ENCODE data around the gene LRRC17.
"Not testable (repeated sequence)": the region's sequence is repeated elsewhere in the genome, so short reads cannot be mapped to it uniquely, and the experiment has no call there.

LRRC17 gene

DNA sequence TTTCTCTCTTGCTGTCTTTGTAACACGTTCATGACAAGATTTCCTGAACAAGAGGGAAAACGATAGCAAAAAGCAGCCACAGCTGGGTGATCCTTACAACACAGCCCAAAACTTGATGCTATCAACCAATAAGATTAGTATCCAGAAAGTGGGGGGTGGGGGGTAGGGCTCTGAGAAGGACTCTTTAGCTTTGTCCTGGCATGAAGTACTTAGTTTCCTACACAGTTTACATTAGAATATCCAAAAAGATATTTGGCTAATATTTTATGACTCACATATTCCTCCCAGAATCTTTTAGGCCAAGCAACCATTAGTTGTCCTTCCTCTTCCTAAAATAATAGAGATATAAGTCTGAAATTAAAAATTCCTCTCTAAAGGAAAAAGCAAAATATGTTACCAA lies 22.9 kb upstream of the LRRC17 start:
- H3K36me3 ChIP-seq (ENCODE audit: control insufficient read depth, insufficient read depth, low read length), result no peaks in the 10 kb centered on the region
- no peak overlapping the region for H3K4me3 ChIP-seq (ENCODE audit: low read length)
- no peaks in the 10 kb centered on the region for H3K9me3 ChIP-seq (ENCODE audit: control insufficient read depth, low read length)
- H3K4me1 ChIP-seq (ENCODE audit: control insufficient read depth, insufficient read depth, low read length), result peaks cover 9% of the 10 kb centered on the region
- H3K9ac ChIP-seq (ENCODE audit: low read length), result no peak overlapping the region
- H3K27me3 ChIP-seq (ENCODE audit: control insufficient read depth, insufficient read depth, low read length), result no peaks in the 10 kb centered on the region

DNA sequence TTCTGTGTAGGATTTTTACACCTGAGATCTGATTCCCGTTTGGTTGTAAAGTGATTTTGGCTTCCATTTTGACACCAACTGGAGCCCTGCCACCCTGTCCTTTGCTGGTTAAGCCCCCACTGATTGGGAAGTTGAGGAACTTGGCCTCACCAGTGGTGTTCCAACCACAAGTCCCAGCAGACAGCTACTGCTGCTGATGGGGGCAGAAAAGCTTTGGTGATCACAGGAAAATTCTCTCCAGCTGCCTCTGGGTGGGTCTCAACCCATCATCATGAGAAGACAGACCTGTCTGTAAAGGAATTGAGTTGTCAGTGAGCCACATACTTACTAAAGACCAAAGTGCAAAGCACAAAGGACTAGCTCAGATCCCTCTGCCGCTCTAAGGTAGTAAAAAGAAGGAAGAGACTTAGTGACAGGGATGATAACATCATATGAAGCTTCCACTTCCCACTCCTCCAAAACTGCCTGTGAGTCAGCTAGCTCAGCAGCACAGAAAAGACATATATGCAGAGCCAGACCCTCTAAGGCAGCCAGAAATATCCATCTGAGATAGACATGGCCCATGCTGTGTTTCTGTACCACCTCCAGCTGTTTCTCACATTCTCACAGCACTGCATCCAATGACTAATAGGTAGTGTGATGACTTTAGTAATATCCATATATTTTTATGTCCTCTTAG lies 22.4 kb upstream of the LRRC17 start:
- Histone ChIP-seq H3K4me3 (ENCODE audit: low read length) (no peak overlapping the region), H3K27me3 (ENCODE audit: control insufficient read depth, insufficient read depth, low read length) (no peaks in the 10 kb centered on the region)

DNA sequence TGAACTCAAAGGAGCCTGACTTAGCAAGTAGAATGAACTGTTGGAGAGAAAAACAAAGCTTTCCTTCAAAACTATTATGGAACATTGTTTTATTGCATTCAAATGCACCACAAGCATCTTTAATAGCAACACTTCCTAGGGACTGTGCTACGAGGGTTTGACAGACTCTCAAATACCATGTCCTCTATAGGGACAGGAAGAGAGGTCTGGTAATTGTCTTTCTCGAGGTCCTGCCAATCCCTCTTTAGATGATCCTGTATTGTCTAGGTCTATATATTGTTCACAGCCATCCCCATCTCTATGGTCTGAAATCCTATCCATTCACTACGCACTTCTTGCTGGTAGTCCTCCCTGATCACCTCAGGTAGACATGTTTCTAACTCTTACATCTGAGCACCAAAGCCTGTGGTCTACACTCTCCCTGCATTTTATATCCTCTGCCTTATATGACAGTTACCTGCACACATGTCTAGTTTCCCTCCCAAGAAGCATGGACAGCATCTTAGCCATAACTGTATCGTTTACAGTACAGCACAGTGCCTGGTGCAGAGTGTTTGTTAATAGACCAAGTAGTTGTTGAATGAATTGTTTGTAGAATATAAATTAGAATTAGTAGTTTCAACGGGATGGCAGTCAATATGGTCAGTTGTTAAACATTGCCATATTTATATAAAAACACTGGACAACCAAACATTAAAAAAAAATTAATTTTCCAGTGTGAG lies 21.7 kb upstream of the LRRC17 start:
- no peaks in the 10 kb centered on the region for H3K36me3 ChIP-seq (ENCODE audit: control insufficient read depth, insufficient read depth, low read length)
- no peak overlapping the region for H3K4me3 ChIP-seq (ENCODE audit: low read length)
- no peaks in the 10 kb centered on the region for H3K9me3 ChIP-seq (ENCODE audit: control insufficient read depth, low read length)
- H3K27me3 ChIP-seq (ENCODE audit: control insufficient read depth, insufficient read depth, low read length), result no peaks in the 10 kb centered on the region
- H3K4me1 ChIP-seq (ENCODE audit: control insufficient read depth, insufficient read depth, low read length), result peaks cover 9% of the 10 kb centered on the region
- H3K9ac ChIP-seq (ENCODE audit: low read length), result no peak overlapping the region

More for the DNA sequence above, 22.4 kb upstream of the LRRC17 start:
- H3K4me1 ChIP-seq (ENCODE audit: control insufficient read depth, insufficient read depth, low read length), result peaks cover 9% of the 10 kb centered on the region
- H3K9ac ChIP-seq (ENCODE audit: low read length), result no peak overlapping the region
- no peaks in the 10 kb centered on the region for H3K9me3 ChIP-seq (ENCODE audit: control insufficient read depth, low read length)
- H3K36me3 ChIP-seq (ENCODE audit: control insufficient read depth, insufficient read depth, low read length), result no peaks in the 10 kb centered on the region

DNA sequence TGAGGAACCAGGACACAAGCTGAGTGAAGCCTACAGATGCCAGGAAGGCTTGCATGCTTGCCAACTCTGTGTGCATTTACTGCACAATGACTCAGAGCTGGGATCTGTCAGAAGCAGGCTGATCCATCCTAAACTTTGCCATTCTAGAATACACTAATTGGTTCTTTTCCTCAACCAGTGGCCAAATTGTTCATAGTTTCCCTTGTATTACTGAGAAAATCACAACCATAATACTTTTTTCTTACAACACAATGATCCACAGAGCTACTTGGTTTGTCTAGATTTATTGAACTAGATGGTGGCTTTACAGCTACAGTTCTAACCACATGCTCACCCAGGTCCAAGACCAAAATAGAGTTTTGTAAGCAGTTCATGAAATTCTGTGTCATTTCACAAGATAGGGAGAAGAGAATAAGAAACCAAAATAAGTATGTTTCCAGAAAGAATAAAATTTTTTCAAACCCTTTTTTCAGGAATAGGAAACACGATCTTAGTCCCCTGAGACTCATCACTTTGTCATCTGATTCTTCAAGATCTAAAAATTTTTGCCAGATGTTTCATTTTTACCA lies 21.0 kb upstream of the LRRC17 start:
- no peaks in the 10 kb centered on the region for H3K36me3 ChIP-seq (ENCODE audit: control insufficient read depth, insufficient read depth, low read length)
- H3K4me1 ChIP-seq (ENCODE audit: control insufficient read depth, insufficient read depth, low read length), result peaks cover 9% of the 10 kb centered on the region

DNA sequence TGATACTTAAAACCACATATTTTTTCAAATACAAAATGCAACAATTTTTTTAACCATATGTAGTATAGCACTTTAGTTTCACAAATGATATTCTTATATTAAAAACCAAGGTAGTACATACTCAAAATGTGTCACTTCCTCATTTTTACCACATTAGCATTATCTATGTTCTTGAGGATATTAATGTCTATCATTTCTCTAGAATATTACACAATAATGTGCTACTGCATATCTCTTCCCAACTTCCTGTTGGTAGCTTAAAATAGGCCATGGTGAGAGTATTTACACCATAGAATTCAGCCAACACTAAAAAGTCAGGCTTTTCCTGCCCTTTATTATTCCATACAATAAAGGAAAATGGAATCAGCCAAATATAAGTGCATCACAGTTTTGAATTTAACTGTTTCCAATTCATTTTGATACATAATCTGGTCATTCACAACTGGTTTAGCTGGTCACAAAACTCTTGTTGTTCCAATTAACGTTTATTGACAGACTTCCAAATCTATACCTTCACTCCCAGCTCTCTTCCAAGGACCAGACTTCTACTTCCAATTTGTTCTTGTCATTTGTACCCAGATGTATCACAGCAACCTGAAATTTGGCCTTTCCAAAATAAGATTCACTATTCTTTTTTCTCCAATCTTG lies 20.0 kb upstream of the LRRC17 start:
- H3K4me1 ChIP-seq (ENCODE audit: control insufficient read depth, insufficient read depth, low read length), result peaks cover 9% of the 10 kb centered on the region
- no peaks in the 10 kb centered on the region for H3K9me3 ChIP-seq (ENCODE audit: control insufficient read depth, low read length)
- no peaks in the 10 kb centered on the region for H3K27me3 ChIP-seq (ENCODE audit: control insufficient read depth, insufficient read depth, low read length)
- no peak overlapping the region for H3K9ac ChIP-seq (ENCODE audit: low read length)
- H3K4me3 ChIP-seq (ENCODE audit: low read length), result no peak overlapping the region
- H3K36me3 ChIP-seq (ENCODE audit: control insufficient read depth, insufficient read depth, low read length), result no peaks in the 10 kb centered on the region

More for the DNA sequence above, 21.0 kb upstream of the LRRC17 start:
- no peaks in the 10 kb centered on the region for H3K9me3 ChIP-seq (ENCODE audit: control insufficient read depth, low read length)
- no peak overlapping the region for H3K9ac ChIP-seq (ENCODE audit: low read length)
- no peak overlapping the region for H3K4me3 ChIP-seq (ENCODE audit: low read length)
- no peaks in the 10 kb centered on the region for H3K27me3 ChIP-seq (ENCODE audit: control insufficient read depth, insufficient read depth, low read length)

DNA sequence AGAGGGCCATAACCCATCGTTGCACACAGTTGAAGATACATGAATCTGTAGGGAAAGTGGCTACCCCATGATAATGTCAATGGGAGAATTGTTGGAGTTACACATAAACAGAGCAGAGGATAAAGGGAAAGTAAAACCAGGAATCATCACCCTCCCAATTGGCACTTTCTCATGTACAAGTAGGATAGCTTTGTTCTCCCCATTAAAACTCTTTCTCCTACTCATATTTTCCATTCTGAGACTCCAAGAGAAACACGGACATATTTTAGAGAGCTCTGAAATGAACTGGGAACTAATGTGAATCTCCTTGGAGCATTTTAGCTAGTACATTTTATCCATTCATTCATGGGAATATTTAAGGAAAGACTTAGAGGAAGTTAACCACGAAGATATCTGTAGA lies 17.2 kb upstream of the LRRC17 start:
- Histone ChIP-seq H3K36me3 (ENCODE audit: control insufficient read depth, insufficient read depth, low read length) (no peaks in the 10 kb centered on the region), H3K4me1 (ENCODE audit: control insufficient read depth, insufficient read depth, low read length) (no peaks in the 10 kb centered on the region), H3K4me3 (ENCODE audit: low read length) (no peak overlapping the region)

DNA sequence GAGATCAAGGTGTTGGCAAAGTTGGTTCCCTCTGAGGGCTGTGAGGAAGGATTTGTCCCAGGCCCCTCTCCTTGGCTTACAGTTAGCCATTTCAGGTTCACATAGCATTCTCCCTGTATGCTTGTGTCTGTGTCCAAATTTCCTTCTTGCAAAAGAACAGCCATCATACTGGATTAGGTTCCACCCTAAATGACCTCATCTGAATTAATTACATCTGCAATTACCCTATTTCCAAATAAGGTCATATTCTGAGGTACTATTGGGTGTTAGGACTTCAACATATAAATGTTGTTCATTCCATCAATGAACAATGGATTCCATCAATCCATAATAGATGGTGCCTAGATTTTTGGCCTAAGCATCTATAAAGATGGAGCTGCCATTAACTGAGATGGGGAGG lies 16.2 kb upstream of the LRRC17 start:
- no peaks in the 10 kb centered on the region for H3K4me1 ChIP-seq (ENCODE audit: control insufficient read depth, insufficient read depth, low read length)
- no peak overlapping the region for H3K9ac ChIP-seq (ENCODE audit: low read length)
- H3K36me3 ChIP-seq (ENCODE audit: control insufficient read depth, insufficient read depth, low read length), result no peaks in the 10 kb centered on the region
- H3K9me3 ChIP-seq (ENCODE audit: control insufficient read depth, low read length), result no peaks in the 10 kb centered on the region
- no peak overlapping the region for H3K4me3 ChIP-seq (ENCODE audit: low read length)
- H3K27me3 ChIP-seq (ENCODE audit: control insufficient read depth, insufficient read depth, low read length), result no peaks in the 10 kb centered on the region

More for the DNA sequence above, 17.2 kb upstream of the LRRC17 start:
- H3K9me3 ChIP-seq (ENCODE audit: control insufficient read depth, low read length), result no peaks in the 10 kb centered on the region
- no peaks in the 10 kb centered on the region for H3K27me3 ChIP-seq (ENCODE audit: control insufficient read depth, insufficient read depth, low read length)
- no peak overlapping the region for H3K9ac ChIP-seq (ENCODE audit: low read length)

DNA sequence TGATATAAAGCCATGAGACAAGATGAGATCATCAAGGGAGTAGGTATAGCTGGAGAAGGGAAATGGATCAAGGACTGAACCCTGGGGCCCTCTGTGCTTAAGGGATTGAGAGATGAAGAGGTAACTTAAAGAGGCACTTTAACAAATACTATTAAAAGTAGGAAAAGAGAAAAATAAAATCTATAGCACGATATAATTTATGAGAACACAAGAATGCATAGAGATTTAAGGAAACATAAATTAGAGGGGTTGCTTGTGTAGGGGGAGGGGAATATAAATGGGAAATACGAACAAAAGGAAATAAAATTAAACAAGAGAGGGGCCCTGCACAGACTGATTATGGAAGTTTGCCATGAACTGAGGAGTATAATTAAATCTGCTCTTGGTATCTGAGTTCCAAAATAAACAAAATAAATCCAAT lies 15.6 kb upstream of the LRRC17 start:
- Histone ChIP-seq H3K4me1 (ENCODE audit: control insufficient read depth, insufficient read depth, low read length) (no peaks in the 10 kb centered on the region), H3K27me3 (ENCODE audit: control insufficient read depth, insufficient read depth, low read length) (no peaks in the 10 kb centered on the region), H3K36me3 (ENCODE audit: control insufficient read depth, insufficient read depth, low read length) (no peaks in the 10 kb centered on the region), H3K9me3 (ENCODE audit: control insufficient read depth, low read length) (no peaks in the 10 kb centered on the region), H3K4me3 (ENCODE audit: low read length) (no peak overlapping the region), H3K9ac (ENCODE audit: low read length) (no peak overlapping the region)

DNA sequence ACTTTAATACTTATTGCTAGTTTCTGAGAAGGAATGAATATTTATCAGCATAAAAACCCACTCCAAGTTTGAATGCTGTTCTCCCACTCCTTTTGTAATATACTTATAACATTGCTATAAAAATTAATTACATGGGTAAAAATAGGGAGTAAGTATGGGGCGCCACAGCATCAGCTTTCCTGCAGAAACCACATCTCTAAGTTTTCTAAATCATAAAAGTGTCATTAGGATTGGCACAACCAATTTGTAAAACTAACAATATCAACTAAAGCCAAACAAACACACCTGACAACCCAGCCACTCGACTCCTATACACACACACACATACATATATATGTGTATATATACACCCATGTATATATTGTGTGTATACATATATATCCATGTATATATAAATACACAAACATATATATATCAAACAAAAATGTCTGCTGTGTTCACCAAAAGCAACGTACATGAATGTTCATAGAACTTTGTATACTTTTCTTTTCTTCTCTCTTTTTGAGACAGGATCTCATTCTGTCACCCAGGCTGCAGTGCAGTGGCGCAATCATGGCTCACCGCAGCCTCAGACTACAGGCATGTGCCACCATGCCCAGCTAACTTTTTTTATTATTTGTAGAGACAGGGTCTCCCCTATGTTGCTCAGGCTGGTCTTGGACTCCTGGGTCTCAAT lies 14.8 kb upstream of the LRRC17 start:
- H3K4me3 ChIP-seq (ENCODE audit: low read length), result no peak overlapping the region
- H3K9me3 ChIP-seq (ENCODE audit: control insufficient read depth, low read length), result no peaks in the 10 kb centered on the region
- no peaks in the 10 kb centered on the region for H3K27me3 ChIP-seq (ENCODE audit: control insufficient read depth, insufficient read depth, low read length)
- no peaks in the 10 kb centered on the region for H3K36me3 ChIP-seq (ENCODE audit: control insufficient read depth, insufficient read depth, low read length)
- no peak overlapping the region for H3K9ac ChIP-seq (ENCODE audit: low read length)
- no peaks in the 10 kb centered on the region for H3K4me1 ChIP-seq (ENCODE audit: control insufficient read depth, insufficient read depth, low read length)

DNA sequence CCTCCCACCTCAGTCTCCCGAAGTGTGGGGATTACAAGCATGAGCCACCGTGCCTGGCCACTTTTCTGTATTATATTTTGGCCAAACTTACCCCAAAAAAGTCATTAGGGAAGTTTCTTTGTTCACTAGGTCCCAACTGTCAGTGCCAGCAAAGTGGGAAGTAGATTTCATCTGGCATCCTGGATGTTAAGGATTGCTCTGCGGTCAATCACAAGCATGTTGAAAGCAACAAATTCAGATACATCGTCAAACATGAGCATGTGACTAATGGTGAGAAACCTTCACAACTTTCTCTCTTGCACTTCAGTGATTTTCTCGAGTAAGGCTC lies 14.3 kb upstream of the LRRC17 start:
- no peak overlapping the region for H3K9ac ChIP-seq (ENCODE audit: low read length)
- H3K4me3 ChIP-seq (ENCODE audit: low read length), result no peak overlapping the region
- H3K4me1 ChIP-seq (ENCODE audit: control insufficient read depth, insufficient read depth, low read length), result no peaks in the 10 kb centered on the region
- no peaks in the 10 kb centered on the region for H3K27me3 ChIP-seq (ENCODE audit: control insufficient read depth, insufficient read depth, low read length)
- no peaks in the 10 kb centered on the region for H3K36me3 ChIP-seq (ENCODE audit: control insufficient read depth, insufficient read depth, low read length)
- no peaks in the 10 kb centered on the region for H3K9me3 ChIP-seq (ENCODE audit: control insufficient read depth, low read length)

DNA sequence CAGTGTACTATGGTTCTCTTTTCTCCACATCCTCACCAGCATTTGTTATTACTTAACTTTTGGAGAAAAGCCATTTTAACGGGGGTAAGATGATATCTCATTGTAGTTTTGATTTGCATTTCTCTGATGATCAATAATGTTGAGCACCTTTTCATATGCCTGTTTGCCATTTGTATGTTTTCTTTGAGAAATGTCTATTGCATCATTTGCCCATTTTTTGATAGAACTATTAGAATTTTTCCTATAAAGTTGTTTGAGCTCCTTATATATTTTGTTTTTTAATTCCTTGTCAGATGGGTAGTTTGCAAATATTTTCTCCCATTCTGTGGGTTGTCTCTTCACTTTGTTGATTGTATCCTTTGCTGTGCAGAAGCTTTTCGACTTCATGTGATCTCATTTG lies 10.7 kb upstream of the LRRC17 start:
- not testable (repeated sequence) for H3K4me3 ChIP-seq (ENCODE audit: low read length); H3K9ac ChIP-seq (ENCODE audit: low read length); H3K27me3 ChIP-seq (ENCODE audit: control insufficient read depth, insufficient read depth, low read length); H3K4me1 ChIP-seq (ENCODE audit: control insufficient read depth, insufficient read depth, low read length); H3K36me3 ChIP-seq (ENCODE audit: control insufficient read depth, insufficient read depth, low read length); H3K9me3 ChIP-seq (ENCODE audit: control insufficient read depth, low read length)

DNA sequence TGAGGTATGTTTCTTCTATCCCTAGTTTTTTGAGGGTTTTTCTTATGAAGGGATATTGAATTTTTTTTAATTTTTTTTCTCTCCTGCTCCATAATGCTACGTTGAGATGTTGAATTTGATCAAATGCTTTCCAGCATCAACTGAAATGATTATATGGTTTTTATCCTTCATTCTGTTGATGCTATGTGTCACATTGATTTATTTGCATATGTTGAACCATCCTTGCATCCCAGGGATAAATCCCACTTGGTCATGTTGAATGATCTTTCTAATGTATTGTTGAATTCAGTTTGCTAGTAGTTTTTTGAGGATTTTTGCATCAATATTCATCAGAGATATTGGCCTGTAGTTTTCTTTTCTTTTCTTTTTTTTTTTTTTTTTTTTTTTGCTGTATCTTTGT lies 9.2 kb upstream of the LRRC17 start:
- H3K9me3 ChIP-seq (ENCODE audit: control insufficient read depth, low read length); H3K4me1 ChIP-seq (ENCODE audit: control insufficient read depth, insufficient read depth, low read length); H3K36me3 ChIP-seq (ENCODE audit: control insufficient read depth, insufficient read depth, low read length); H3K4me3 ChIP-seq (ENCODE audit: low read length); H3K9ac ChIP-seq (ENCODE audit: low read length); H3K27me3 ChIP-seq (ENCODE audit: control insufficient read depth, insufficient read depth, low read length): not testable (repeated sequence)

Measured in mucosa of stomach (tissue), 1 donor.